ENCODE results near the gene JMJD8. TPM values are rescaled to one million over a fixed set of nuclear protein-coding genes. Genes with fewer than 3 reads are reported as not detected.
"Not testable (repeated sequence)": the region's sequence is repeated elsewhere in the genome, so short reads cannot be mapped to it uniquely, and the experiment has no call there.

JMJD8 gene
- total RNA-seq, 1 donor from 2014 or later = 43.1 TPM

DNA sequence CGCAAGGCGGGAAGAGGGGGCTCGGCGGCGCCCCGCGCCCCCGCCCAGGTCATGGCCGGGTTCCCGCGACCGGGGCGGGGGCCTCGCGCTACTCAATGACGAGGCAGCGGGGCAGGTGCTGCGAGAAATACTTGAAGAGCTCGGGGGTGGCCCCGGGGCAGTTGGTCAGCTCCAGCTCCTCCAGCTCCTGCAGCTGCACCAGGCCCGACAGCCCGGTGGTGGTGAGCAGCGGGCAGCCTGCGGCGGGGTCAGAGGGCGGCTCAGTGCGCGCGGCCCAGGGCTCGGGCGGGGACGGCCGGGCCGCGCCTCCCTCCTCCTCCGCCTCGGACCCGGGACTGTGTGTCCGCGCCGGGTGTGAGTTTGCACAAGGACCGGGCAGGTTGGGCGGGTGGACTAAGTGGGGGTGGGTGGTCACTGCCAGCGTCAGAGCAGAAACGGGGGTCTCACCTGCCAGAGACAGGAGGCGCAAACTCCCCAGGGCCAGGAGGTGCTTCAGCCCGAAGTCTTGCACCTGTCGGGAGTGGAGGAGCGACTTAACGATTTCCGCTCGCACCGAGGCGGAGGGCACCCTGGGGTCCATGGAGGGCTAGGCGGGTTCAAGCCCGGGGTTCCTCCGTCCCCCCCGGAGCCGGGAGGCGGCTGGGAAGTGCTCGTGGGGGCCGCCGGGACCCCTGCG is 10.2 kb upstream of the JMJD8 start:
- H3K9me3 ChIP-seq (replicated peaks) = no peaks in the 10 kb centered on the region
- peaks cover 39% of the 10 kb centered on the region for H3K4me1 ChIP-seq
- intact Hi-C loops (cut with micrococcal nuclease) = no loop called here
- H3K27ac ChIP-seq (replicated peaks) = no peak overlapping the region
- no peaks in the 10 kb centered on the region for H3K36me3 ChIP-seq
- H3K4me3 ChIP-seq = peak overlapping the region; percentile 23
- DNase-seq = no peak
- peaks cover 83% of the 10 kb centered on the region for H3K27me3 ChIP-seq (ENCODE audit: low read depth)
- TF ChIP-seq, protein P1, sequence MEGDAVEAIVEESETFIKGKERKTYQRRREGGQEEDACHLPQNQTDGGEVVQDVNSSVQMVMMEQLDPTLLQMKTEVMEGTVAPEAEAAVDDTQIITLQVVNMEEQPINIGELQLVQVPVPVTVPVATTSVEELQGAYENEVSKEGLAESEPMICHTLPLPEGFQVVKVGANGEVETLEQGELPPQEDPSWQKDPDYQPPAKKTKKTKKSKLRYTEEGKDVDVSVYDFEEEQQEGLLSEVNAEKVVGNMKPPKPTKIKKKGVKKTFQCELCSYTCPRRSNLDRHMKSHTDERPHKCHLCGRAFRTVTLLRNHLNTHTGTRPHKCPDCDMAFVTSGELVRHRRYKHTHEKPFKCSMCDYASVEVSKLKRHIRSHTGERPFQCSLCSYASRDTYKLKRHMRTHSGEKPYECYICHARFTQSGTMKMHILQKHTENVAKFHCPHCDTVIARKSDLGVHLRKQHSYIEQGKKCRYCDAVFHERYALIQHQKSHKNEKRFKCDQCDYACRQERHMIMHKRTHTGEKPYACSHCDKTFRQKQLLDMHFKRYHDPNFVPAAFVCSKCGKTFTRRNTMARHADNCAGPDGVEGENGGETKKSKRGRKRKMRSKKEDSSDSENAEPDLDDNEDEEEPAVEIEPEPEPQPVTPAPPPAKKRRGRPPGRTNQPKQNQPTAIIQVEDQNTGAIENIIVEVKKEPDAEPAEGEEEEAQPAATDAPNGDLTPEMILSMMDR (IDR thresholded peaks at IDR 0.05; ENCODE audit: borderline replicate concordance) = no peak

DNA sequence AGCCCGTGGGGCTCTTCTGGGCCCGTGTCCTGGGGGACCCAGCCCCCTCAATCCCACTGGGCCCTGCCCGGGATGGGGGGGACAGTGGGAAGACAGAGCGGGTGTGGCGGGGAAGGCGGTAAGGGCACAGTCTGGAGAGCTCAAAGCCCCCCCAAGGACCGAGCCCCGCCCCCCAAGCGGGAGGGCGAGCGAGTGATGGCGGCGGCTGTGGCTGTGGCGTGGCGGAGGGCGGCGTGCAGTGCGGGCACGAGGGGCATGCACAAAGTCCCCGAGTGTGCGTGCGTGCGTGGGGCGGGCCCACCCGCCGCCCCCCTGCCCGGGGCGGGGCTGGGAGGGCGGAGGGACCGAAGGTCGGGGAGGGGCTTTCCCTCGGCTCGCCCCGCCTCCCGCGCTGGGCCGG is 9.6 kb upstream of the JMJD8 start:
- Histone ChIP-seq H3K4me3 (peak overlapping the region; percentile 23), H3K27me3 (ENCODE audit: low read depth) (peaks cover 78% of the 10 kb centered on the region)
- TF ChIP-seq, protein P1 (IDR thresholded peaks at IDR 0.05; ENCODE audit: borderline replicate concordance) = no peak

DNA sequence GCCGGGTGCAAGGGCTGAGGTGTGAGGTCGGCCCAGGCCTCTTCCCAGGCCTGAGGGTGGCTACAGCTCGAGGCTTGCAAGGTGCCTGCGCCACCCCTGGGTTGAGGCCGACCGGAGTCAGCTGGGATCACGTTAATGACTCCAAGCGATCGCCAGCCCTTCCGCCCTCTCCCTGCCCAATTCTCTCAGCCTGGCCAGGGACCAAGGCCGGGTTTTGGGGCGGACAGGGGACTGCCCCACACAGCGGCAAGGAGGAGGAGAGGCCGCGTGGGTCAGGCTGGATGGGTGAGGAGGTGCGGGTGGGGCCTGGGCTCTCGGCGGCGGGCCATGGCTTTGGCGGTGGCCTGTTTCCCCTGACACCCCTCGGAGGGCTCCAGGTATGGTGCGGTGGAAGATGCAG is 9.2 kb upstream of the JMJD8 start:
- Histone ChIP-seq H3K9me3 (replicated peaks) (no peaks in the 10 kb centered on the region), H3K4me3 (no peak overlapping the region), H3K27ac (replicated peaks) (no peak overlapping the region), H3K36me3 (no peaks in the 10 kb centered on the region), H3K4me1 (peaks cover 48% of the 10 kb centered on the region), H3K27me3 (ENCODE audit: low read depth) (peaks cover 74% of the 10 kb centered on the region)
- no peak for DNase-seq
- TF ChIP-seq, protein P1 (IDR thresholded peaks at IDR 0.05; ENCODE audit: borderline replicate concordance) = no peak
- intact Hi-C loops (cut with micrococcal nuclease) = no loop called here

More for the DNA sequence above, 9.6 kb upstream of the JMJD8 start:
- H3K4me1 ChIP-seq = peaks cover 44% of the 10 kb centered on the region
- intact Hi-C loops (cut with micrococcal nuclease) = no loop called here
- no peak for DNase-seq
- H3K9me3 ChIP-seq (replicated peaks) = no peaks in the 10 kb centered on the region
- H3K36me3 ChIP-seq = no peaks in the 10 kb centered on the region
- no peak overlapping the region for H3K27ac ChIP-seq (replicated peaks)

DNA sequence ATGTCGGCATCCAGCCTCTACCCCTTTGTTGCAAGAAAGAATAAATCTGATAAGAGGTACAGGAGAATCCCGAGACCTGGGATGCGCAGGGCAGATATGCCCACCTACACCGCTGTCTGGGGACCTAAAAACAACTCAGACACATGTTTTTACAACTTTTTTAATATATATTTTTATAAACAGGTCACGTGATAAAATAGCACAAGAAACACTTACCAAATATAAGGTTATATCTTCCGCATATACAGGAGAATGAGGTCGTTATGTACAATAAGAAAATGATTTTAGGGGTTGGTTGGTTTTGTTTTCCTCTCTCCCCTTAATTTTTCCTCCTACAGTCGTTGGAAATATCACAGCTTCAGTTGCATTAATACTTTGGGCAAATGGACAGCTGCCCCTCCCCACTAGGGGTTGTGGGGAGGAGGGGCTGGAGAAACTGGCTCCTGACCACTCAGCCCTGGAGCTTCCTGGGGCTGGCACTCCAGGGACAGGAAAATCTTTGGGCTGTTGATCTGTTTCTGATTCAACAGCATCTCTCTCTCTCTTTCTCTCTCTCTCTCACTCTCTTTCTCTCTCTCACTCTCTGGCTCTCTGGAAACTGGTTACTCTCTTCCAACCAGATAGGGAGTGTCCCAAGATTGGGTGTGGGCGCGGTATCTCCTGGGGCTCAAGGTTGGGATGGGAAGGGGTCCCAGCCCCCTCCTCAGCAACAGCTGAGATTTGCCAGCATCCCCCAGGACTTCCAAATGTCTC is 8.4 kb upstream of the JMJD8 start:
- intact Hi-C loops (cut with micrococcal nuclease) = no loop called here
- TF ChIP-seq, protein P1 (IDR thresholded peaks at IDR 0.05; ENCODE audit: borderline replicate concordance) = no peak

DNA sequence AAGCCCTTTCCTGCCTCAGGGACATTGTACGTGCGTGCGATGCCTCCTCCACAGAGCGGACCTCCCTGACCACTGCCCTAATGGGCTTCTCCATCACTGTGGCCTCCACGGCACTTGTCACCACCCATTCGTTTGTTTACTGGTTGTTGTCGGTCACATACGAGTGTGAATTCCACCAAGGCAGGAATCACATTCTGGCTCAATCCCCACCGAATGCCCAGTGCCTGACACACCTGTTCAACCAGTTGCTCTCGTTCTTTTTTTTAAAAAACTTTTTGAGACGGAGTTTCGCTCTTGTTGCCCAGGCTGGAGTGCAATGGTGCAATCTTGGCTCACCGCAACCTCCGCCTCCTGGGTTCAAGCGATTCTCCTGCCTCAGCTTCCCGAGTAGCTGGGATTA is 7.1 kb upstream of the JMJD8 start:
- Histone ChIP-seq H3K36me3 (peaks cover 14% of the 10 kb centered on the region), H3K4me1 (peaks cover 50% of the 10 kb centered on the region), H3K27me3 (ENCODE audit: low read depth) (peaks cover 53% of the 10 kb centered on the region)
- DNase-seq; H3K9me3 ChIP-seq (replicated peaks); H3K27ac ChIP-seq (replicated peaks); H3K4me3 ChIP-seq; intact Hi-C loops (cut with micrococcal nuclease): not testable (repeated sequence)

More for the DNA sequence above, 8.4 kb upstream of the JMJD8 start:
- no peak overlapping the region for H3K4me3 ChIP-seq
- DNase-seq = no peak
- H3K36me3 ChIP-seq = peaks cover 3% of the 10 kb centered on the region
- no peak overlapping the region for H3K27ac ChIP-seq (replicated peaks)
- H3K9me3 ChIP-seq (replicated peaks) = no peaks in the 10 kb centered on the region
- H3K4me1 ChIP-seq = peaks cover 49% of the 10 kb centered on the region
- peaks cover 65% of the 10 kb centered on the region for H3K27me3 ChIP-seq (ENCODE audit: low read depth)
